ENCODE results near the gene TGFB1.

- TF ChIP-seq GATA3 (IDR thresholded peaks at IDR 0.05; ENCODE audit: low read depth, low read length) (no peak), GATA2 (IDR thresholded peaks at IDR 0.05; ENCODE audit: low read depth, low read length) (no peak)
Observed at GRCh38 chr19:41353466-41354342, at the start of gene TGFB1.

All from SH-SY5Y (cell line).